Gastrocnemius medialis (tissue), 4 donors: ENCODE data around the gene CENPX.

Experiments used
- CTCF ChIP-seq, 5 experiments: fragments of 450-650 bp in 3 of 5; fragments of 200-600 bp in 2 of 5; sonication (generic) in 2 of 5; IDR thresholded peaks in 4 of 5; conservative IDR thresholded peaks in 1 of 5; 1 replicate in 4 of 5; 2 replicates in 1 of 5; pipeline ENCODE4 v1.5.1; 2016 to 2019; ENCODE audit warnings: antibody characterized with exemption in 5 of 5, mild to moderate bottlenecking in 3 of 5, moderate library complexity in 3 of 5
- POLR2A ChIP-seq, 2 donors: fragments of 450-650 bp; IDR thresholded peaks; one replicate each; pipeline ENCODE4 v1.6.1; 2017; ENCODE audit warnings: antibody characterized with exemption in 2 of 2, mild to moderate bottlenecking in 2 of 2, moderate library complexity in 2 of 2

GRCh38 chr17:82054351-82055022, 31.8 kb upstream of the CENPX start:
- no peak for TF ChIP-seq CTCF (IDR thresholded peaks at IDR 0.05 in 4 of 5, conservative IDR thresholded peaks at IDR 0.05 in 1 of 5)
- no peak for TF ChIP-seq POLR2A (IDR thresholded peaks at IDR 0.05)
